Heart right ventricle (tissue), 16 donors: ENCODE data around the gene VRK1. TPM values are rescaled to one million over a fixed set of nuclear protein-coding genes. Genes with fewer than 3 reads are reported as not detected.

Experiments used
- ATAC-seq, 8 donors: fragments of 200-7000 bp; cut with Tn5 transposase; one replicate each; pipeline ENCODE4 v1.9.1; 2020; ENCODE audit warnings: mild to moderate bottlenecking in 8 of 8, moderate library complexity in 8 of 8, moderate number of reproducible peaks in 1 of 8
- DNase-seq, 2 donors: peaks; one replicate each; pipeline ENCODE4 v3.0.0-alpha.2; 2020
- H3K27ac ChIP-seq, 10 donors: fragments of 200-600 bp; sonication (generic) in 2 of 10; one replicate each; pipeline versions ENCODE4 v1.5.0 to v1.8.0; 2020 to 2022; ENCODE audit warnings: mild to moderate bottlenecking in 3 of 10
- H3K27me3 ChIP-seq, 7 donors: fragments of 200-600 bp; one replicate each; pipeline ENCODE4 v1.8.0; 2021 to 2022; ENCODE audit warnings: mild to moderate bottlenecking in 2 of 7
- H3K36me3 ChIP-seq, 9 donors: fragments of 200-600 bp; sonication (generic) in 1 of 9; one replicate each; pipeline versions ENCODE4 v1.5.0 to v1.8.0; 2020 to 2022; ENCODE audit warnings: mild to moderate bottlenecking in 2 of 9
- H3K4me1 ChIP-seq, 9 donors: fragments of 200-600 bp; sonication (generic) in 1 of 9; one replicate each; pipeline versions ENCODE4 v1.5.0 to v1.8.0; 2020 to 2022; ENCODE audit warnings: mild to moderate bottlenecking in 4 of 9
- H3K4me3 ChIP-seq, 10 donors: fragments of 200-600 bp; sonication (generic) in 2 of 10; one replicate each; pipeline versions ENCODE4 v1.5.0 to v1.8.0; 2020 to 2022; ENCODE audit warnings: mild to moderate bottlenecking in 7 of 10, moderate library complexity in 2 of 10
- H3K9me3 ChIP-seq, 11 donors: fragments of 200-600 bp in 10 of 11; sonication (generic) in 2 of 11; one replicate each; pipeline versions ENCODE4 v1.5.0 to v1.8.0; 2013 to 2022; ENCODE audit warnings: mild to moderate bottlenecking in 2 of 11, control low read depth in 1 of 11, moderate library complexity in 1 of 11
- CTCF ChIP-seq, 9 donors: fragments of 200-600 bp; sonication (generic) in 2 of 9; IDR thresholded peaks; one replicate each; pipeline versions ENCODE4 v1.5.0 to v1.8.0; 2021 to 2022; ENCODE audit warnings: antibody characterized with exemption in 9 of 9, mild to moderate bottlenecking in 5 of 9, moderate library complexity in 1 of 9
- WGBS, 2 donors: extraction: QIAGEN DNeasy Blood & Tissue Kit; methylation state at CpG; one replicate each; pipeline ENCODE4 v1.1.7; 2013; ENCODE audit warnings: inconsistent platforms in 1 of 2; 5-methylcytosine and 5-hydroxymethylcytosine counted together
- intact Hi-C, 10 donors: fragments of 100-400 bp; cut with DNase I; formaldehyde crosslinking; loops; one replicate each; pipeline versions ENCODE4 v1.11.1 to v1.14.2; 2022
- polyA plus RNA-seq, 2 donors: library from polyadenylated mRNA; stranded (reverse); fragments of 200-250 nt; gene quantifications; one replicate each; pipeline ENCODE4 v1.2.3, GENCODE V29; 2013
- total RNA-seq, 10 donors: library from RNA; stranded (reverse); fragmentation: NEBNext Ultra II Directional in 3 of 10; extraction: Animal tissue kit (Norgen Biotek cat#: 25700) in 3 of 10; gene quantifications; one replicate each; pipeline versions ENCODE4 v1.2.1 to v1.2.4, GENCODE V29; 2021 to 2023
- donor health status: Arrhythmogenic right ventricular cardiomyopathy.
- donor health status: ischemic (EF 13 %, LVEDD 7.1; RV severe dilation, severe dysfunction).
- donor health status: healthy with polysubstance abuse.
- donor health status: DM: no; HTN: yes; CAD: no.
- donor health status: DM: no; HTN: no; CAD: no.
- donor health status: ischemic (EF 25% LVEDD 6.9; RV normal size, moderate dysfunction).
- donor health status: ischemic (EF 25% LVEDD 5.7; RV mildly dilated, moderate dysfunction).
- donor health status: healthy.
- donor health status: DM: yes; HTN: yes; CAD: no.
- donor health status: Ischemic cardiomyopathy.
- donor health status: ischemic (EF 35%, LVEDD 5.7; RV mildly dilated, moderate dysfunction).
- donor health status: nonischemic (EF 11% LVEDD 7.7; RV severe dilation, severe dysfunction).
- donor health status: DM: yes; HTN: yes; CAD: no.
- donor health status: PGD.
- donor health status: ischemic (EF 29% LVEDD 5.4; RV normal size, mild dysfunction).
- donor health status: nonischemic (EF 23%, LVEDD 6.1; RV moderate dilation, normal function).

Gene VRK1
- total and polyA plus RNA-seq, 12 donors = 2.3 to 9.7 (median 7.2) TPM

- DNase-seq (no peak), ATAC-seq (no peak)
- Histone ChIP-seq H3K9me3 (no peaks in the 10 kb centered on the region), H3K4me3 (no peak overlapping the region), H3K36me3 (no peaks in the 10 kb centered on the region), H3K27me3 (no peaks in the 10 kb centered on the region), H3K4me1 (peaks cover 0 to 10% (median 0%) of the 10 kb centered on the region in 9 donors), H3K27ac (no peak overlapping the region)
- no peak for TF ChIP-seq CTCF (IDR thresholded peaks at IDR 0.05)
- intact Hi-C loops = no loop called here
- WGBS, 2 donors = 68 to 93% methylated on average over 2 of the region's 2 CpGs
These were observed 14.1 kb downstream of the VRK1 start for GRCh38 chr14:96811265-96811664.

GRCh38 chr14:96811985-96812667 is 14.9 kb downstream of the VRK1 start:
- no peak overlapping the region for H3K27ac ChIP-seq
- no peaks in the 10 kb centered on the region for H3K36me3 ChIP-seq
- H3K27me3 ChIP-seq = no peaks in the 10 kb centered on the region
- H3K4me1 ChIP-seq = peaks cover 0 to 3% (median 0%) of the 10 kb centered on the region in 9 donors
- 85 to 87% methylated on average over 3 of the region's 3 CpGs for WGBS, 2 donors
- intact Hi-C loops = no loop called here
- H3K9me3 ChIP-seq = no peaks in the 10 kb centered on the region
- DNase-seq = no peak
- ATAC-seq = no peak
- H3K4me3 ChIP-seq = no peak overlapping the region
- TF ChIP-seq CTCF (IDR thresholded peaks at IDR 0.05) = no peak

- H3K27ac ChIP-seq = no peak overlapping the region
- H3K36me3 ChIP-seq = no peaks in the 10 kb centered on the region
- no peaks in the 10 kb centered on the region for H3K9me3 ChIP-seq
- no peaks in the 10 kb centered on the region for H3K4me1 ChIP-seq
- H3K4me3 ChIP-seq = no peak overlapping the region
- no peak for DNase-seq
- H3K27me3 ChIP-seq = no peaks in the 10 kb centered on the region
- no peak for ATAC-seq
- TF ChIP-seq CTCF (IDR thresholded peaks at IDR 0.05) = no peak
- intact Hi-C loops = no loop called here
- 92 to 95% methylated on average over 3 of the region's 3 CpGs for WGBS, 2 donors
These were observed 19.1 kb downstream of the VRK1 start for GRCh38 chr14:96816281-96816680.

- 64 to 72% methylated on average over 5 of the region's 5 CpGs for WGBS, 2 donors
- TF ChIP-seq CTCF (IDR thresholded peaks at IDR 0.05) = no peak
- intact Hi-C loops = no loop called here
These were observed 20.8 kb downstream of the VRK1 start for GRCh38 chr14:96817750-96818666.

More at GRCh38 chr14:96817750-96818666, 20.8 kb downstream of the VRK1 start:
- no peak for DNase-seq
- no peaks in the 10 kb centered on the region for H3K9me3 ChIP-seq
- no peaks in the 10 kb centered on the region for H3K4me1 ChIP-seq
- no peak overlapping the region for H3K27ac ChIP-seq
- H3K36me3 ChIP-seq = no peaks in the 10 kb centered on the region
- no peaks in the 10 kb centered on the region for H3K27me3 ChIP-seq
- H3K4me3 ChIP-seq = no peak overlapping the region
- ATAC-seq = no peak
